Gastrocnemius medialis (tissue), 4 donors: ENCODE data around the gene RDH5. TPM values are rescaled to one million over a fixed set of nuclear protein-coding genes. Genes with fewer than 3 reads are reported as not detected.

Experiments
- ATAC-seq, 2 donors: fragments of 150-250 bp; one replicate each; pipeline ENCODE4 v1.9.1; 2016
- DNase-seq, 2 donors: peaks; one replicate each; pipeline ENCODE4 v3.0.0-alpha.2; 2019
- H3K27ac ChIP-seq, 4 donors: fragments of 200-600 bp; sonication (generic); 1 replicate in 1 of 4; 2 replicates in 3 of 4; pipeline ENCODE4 v1.5.1; 2016 to 2018; ENCODE audit warnings: mild to moderate bottlenecking in 2 of 4, moderate library complexity in 1 of 4
- H3K27me3 ChIP-seq, 3 donors: fragments of 200-600 bp; sonication (generic) in 2 of 3; 1 replicate in 1 of 3; 2 replicates in 2 of 3; pipeline versions ENCODE4 v1.5.1 to v1.6.0; 2016 to 2019; ENCODE audit warnings: mild to moderate bottlenecking in 1 of 3, moderate library complexity in 1 of 3
- H3K36me3 ChIP-seq, 2 donors: fragments of 200-600 bp; sonication (generic) in 1 of 2; one replicate each; pipeline ENCODE4 v1.5.1; 2017 to 2018
- H3K4me1 ChIP-seq, 2 donors: fragments of 200-600 bp; sonication (generic) in 1 of 2; one replicate each; pipeline ENCODE4 v1.5.1; 2016 to 2017; ENCODE audit warnings: mild to moderate bottlenecking in 2 of 2
- H3K4me3 ChIP-seq, 4 donors: fragments of 200-600 bp; sonication (generic) in 3 of 4; 1 replicate in 1 of 4; 2 replicates in 3 of 4; pipeline ENCODE4 v1.5.1; 2016 to 2019; ENCODE audit warnings: mild to moderate bottlenecking in 2 of 4
- H3K9me3 ChIP-seq, 3 donors: fragments of 200-600 bp; sonication (generic) in 2 of 3; 1 replicate in 1 of 3; 2 replicates in 2 of 3; pipeline ENCODE4 v1.5.1; 2016 to 2019
- CTCF ChIP-seq, 5 experiments: fragments of 450-650 bp in 3 of 5; fragments of 200-600 bp in 2 of 5; sonication (generic) in 2 of 5; IDR thresholded peaks in 4 of 5; conservative IDR thresholded peaks in 1 of 5; 1 replicate in 4 of 5; 2 replicates in 1 of 5; pipeline ENCODE4 v1.5.1; 2016 to 2019; ENCODE audit warnings: antibody characterized with exemption in 5 of 5, mild to moderate bottlenecking in 3 of 5, moderate library complexity in 3 of 5
- POLR2A ChIP-seq, 2 donors: fragments of 450-650 bp; IDR thresholded peaks; one replicate each; pipeline ENCODE4 v1.6.1; 2017; ENCODE audit warnings: antibody characterized with exemption in 2 of 2, mild to moderate bottlenecking in 2 of 2, moderate library complexity in 2 of 2
- in situ Hi-C, 4 donors: fragments of 200-750 bp; cut with MboI; loops; one replicate each; pipeline versions ENCODE4 v1.15.0 to v1.8.0; 2017; ENCODE audit warnings: low sequenced_read_pairs in 4 of 4
- intact Hi-C: fragments of 100-400 bp; cut with DNase I; formaldehyde crosslinking; loops from one replicate; pipeline ENCODE4 v1.15.1; 2023; ENCODE audit warnings: low total_unique reads
- total RNA-seq, 4 donors: library from RNA; depleted of rRNA; stranded (reverse); fragments of >200 nt; gene quantifications; one replicate each; pipeline versions ENCODE4 v1.1.0 to v1.2.3, GENCODE V29; 2016

Gene RDH5
- total RNA-seq, 4 donors from 2014 or later, result 3.8 to 10.3 (median 7.5) TPM

- in situ Hi-C loops, result loop anchor here in 1 of 4 donors (10.0 kb wide), 2 partner anchors 55 to 95 kb away; partner anchors contain the start of gene DNAJC14
- H3K9me3 ChIP-seq, result no peaks in the 10 kb centered on the region
- DNase-seq (no peak), ATAC-seq (peak; percentile 2 to 3)
- intact Hi-C loops, result loop anchor here (1.0 to 10.0 kb wide), 8 partner anchors 87 to 1735 kb away; partner anchors contain the start of genes BAZ2A, NAB2, NACA and RAB5B
- peak overlapping the region; percentile 99 to 100 (median 99) for H3K27ac ChIP-seq
- peaks cover 0 to 20% of the 10 kb centered on the region in 2 donors for H3K36me3 ChIP-seq
- H3K4me1 ChIP-seq, result peaks cover 21 to 29% of the 10 kb centered on the region in 2 donors
- H3K4me3 ChIP-seq, result peak overlapping the region; percentile 84 to 96 (median 92)
- no peaks in the 10 kb centered on the region for H3K27me3 ChIP-seq
- TF ChIP-seq POLR2A (IDR thresholded peaks at IDR 0.05) (peak in 1 of 2 donors; percentile 44), CTCF (IDR thresholded peaks at IDR 0.05 in 4 of 5, conservative IDR thresholded peaks at IDR 0.05 in 1 of 5) (no peak)
Measured at GRCh38 chr12:55729819-55730818, 9.9 kb downstream of the RDH5 start.

- H3K4me3 ChIP-seq, result no peak overlapping the region
- in situ Hi-C loops (loop anchor here in 1 of 4 donors (10.0 kb wide), 1 partner anchor 93 kb away; the partner anchor contains the start of gene DNAJC14), intact Hi-C loops (no loop called here)
- H3K36me3 ChIP-seq, result no peaks in the 10 kb centered on the region
- no peak for TF ChIP-seq POLR2A (IDR thresholded peaks at IDR 0.05)
- no peak for TF ChIP-seq CTCF (IDR thresholded peaks at IDR 0.05 in 4 of 5, conservative IDR thresholded peaks at IDR 0.05 in 1 of 5)
- no peak for ATAC-seq
- H3K9me3 ChIP-seq, result no peaks in the 10 kb centered on the region
- no peaks in the 10 kb centered on the region for H3K27me3 ChIP-seq
- no peak for DNase-seq
- H3K27ac ChIP-seq, result no peak overlapping the region
- H3K4me1 ChIP-seq, result peaks cover 11 to 19% of the 10 kb centered on the region in 2 donors
Measured at GRCh38 chr12:55732288-55732687, 12.1 kb downstream of the RDH5 start.

GRCh38 chr12:55733021-55733555 lies 12.9 kb downstream of the RDH5 start:
- Histone ChIP-seq H3K9me3 (no peaks in the 10 kb centered on the region), H3K27ac (no peak overlapping the region), H3K36me3 (no peaks in the 10 kb centered on the region), H3K27me3 (no peaks in the 10 kb centered on the region), H3K4me1 (peaks cover 11 to 14% of the 10 kb centered on the region in 2 donors), H3K4me3 (no peak overlapping the region)
- in situ Hi-C loops, result loop anchor here in 1 of 4 donors (10.0 kb wide), 1 partner anchor 92 kb away; the partner anchor contains the start of gene DNAJC14
- intact Hi-C loops, result no loop called here
- no peak for DNase-seq
- TF ChIP-seq CTCF (IDR thresholded peaks at IDR 0.05 in 4 of 5, conservative IDR thresholded peaks at IDR 0.05 in 1 of 5) (no peak), POLR2A (IDR thresholded peaks at IDR 0.05) (no peak)
- no peak for ATAC-seq

- intact Hi-C loops (no loop called here), in situ Hi-C loops (loop anchor here in 1 of 4 donors (10.0 kb wide), 1 partner anchor 91 kb away; the partner anchor contains the start of gene DNAJC14)
- H3K27me3 ChIP-seq, result no peaks in the 10 kb centered on the region
- no peaks in the 10 kb centered on the region for H3K9me3 ChIP-seq
- DNase-seq (no peak), ATAC-seq (no peak)
- no peak overlapping the region for H3K27ac ChIP-seq
- H3K36me3 ChIP-seq, result no peaks in the 10 kb centered on the region
- no peak overlapping the region for H3K4me3 ChIP-seq
- H3K4me1 ChIP-seq, result peaks cover 17 to 19% of the 10 kb centered on the region in 2 donors
- TF ChIP-seq CTCF (IDR thresholded peaks at IDR 0.05 in 4 of 5, conservative IDR thresholded peaks at IDR 0.05 in 1 of 5) (no peak), POLR2A (IDR thresholded peaks at IDR 0.05) (no peak)
Measured at GRCh38 chr12:55733858-55734257, 13.7 kb downstream of the RDH5 start.
